Measurements from ENCODE around the gene ADAD2. TPM values are rescaled to one million over a fixed set of nuclear protein-coding genes. Genes with fewer than 3 reads are reported as not detected.

Gene ADAD2
- total and polyA plus RNA-seq, 12 donors = 0.36 to 5.9 (median 0.85) TPM; not detected in 4

GRCh38 chr16:84245956-84246678 lies 55.2 kb downstream of the ADAD2 start:
- WGBS, 2 donors = 83 to 84% methylated on average over 10 of the region's 10 CpGs
- no peaks in the 10 kb centered on the region for H3K36me3 ChIP-seq
- no peaks in the 10 kb centered on the region for H3K9me3 ChIP-seq
- ATAC-seq = no peak
- no peak for DNase-seq
- no peak overlapping the region for H3K27ac ChIP-seq
- peaks cover 0 to 27% (median 20%) of the 10 kb centered on the region in 7 donors for H3K27me3 ChIP-seq
- intact Hi-C loops (cut with DNase I) = no loop called here
- no peaks in the 10 kb centered on the region for H3K4me1 ChIP-seq
- TF ChIP-seq, protein P1, sequence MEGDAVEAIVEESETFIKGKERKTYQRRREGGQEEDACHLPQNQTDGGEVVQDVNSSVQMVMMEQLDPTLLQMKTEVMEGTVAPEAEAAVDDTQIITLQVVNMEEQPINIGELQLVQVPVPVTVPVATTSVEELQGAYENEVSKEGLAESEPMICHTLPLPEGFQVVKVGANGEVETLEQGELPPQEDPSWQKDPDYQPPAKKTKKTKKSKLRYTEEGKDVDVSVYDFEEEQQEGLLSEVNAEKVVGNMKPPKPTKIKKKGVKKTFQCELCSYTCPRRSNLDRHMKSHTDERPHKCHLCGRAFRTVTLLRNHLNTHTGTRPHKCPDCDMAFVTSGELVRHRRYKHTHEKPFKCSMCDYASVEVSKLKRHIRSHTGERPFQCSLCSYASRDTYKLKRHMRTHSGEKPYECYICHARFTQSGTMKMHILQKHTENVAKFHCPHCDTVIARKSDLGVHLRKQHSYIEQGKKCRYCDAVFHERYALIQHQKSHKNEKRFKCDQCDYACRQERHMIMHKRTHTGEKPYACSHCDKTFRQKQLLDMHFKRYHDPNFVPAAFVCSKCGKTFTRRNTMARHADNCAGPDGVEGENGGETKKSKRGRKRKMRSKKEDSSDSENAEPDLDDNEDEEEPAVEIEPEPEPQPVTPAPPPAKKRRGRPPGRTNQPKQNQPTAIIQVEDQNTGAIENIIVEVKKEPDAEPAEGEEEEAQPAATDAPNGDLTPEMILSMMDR (IDR thresholded peaks at IDR 0.05) = no peak
- H3K4me3 ChIP-seq = no peak overlapping the region

- H3K4me1 ChIP-seq = no peaks in the 10 kb centered on the region
- H3K36me3 ChIP-seq = no peaks in the 10 kb centered on the region
- H3K27me3 ChIP-seq = peaks cover 0 to 22% (median 15%) of the 10 kb centered on the region in 7 donors
- H3K4me3 ChIP-seq = no peak overlapping the region
- no peak overlapping the region for H3K27ac ChIP-seq
- TF ChIP-seq, protein P1 (IDR thresholded peaks at IDR 0.05) = no peak
- H3K9me3 ChIP-seq = no peaks in the 10 kb centered on the region
- intact Hi-C loops (cut with DNase I) = no loop called here
- WGBS, 2 donors = 79 to 80% methylated on average over 5 of the region's 5 CpGs
- DNase-seq (no peak), ATAC-seq (no peak)
Observed at GRCh38 chr16:84246679-84247077, 55.7 kb downstream of the ADAD2 start.

Other genes with a start within 250 kb of the ADAD2 start
- 10 to 100 TPM in 1 of 10 donors, 1 to 10 TPM in 9; 3.2 to 14.5 (median 5.3) TPM for gene OSGIN1, start 237.9 kb upstream of the ADAD2 start, total RNA-seq
- gene OSGIN1, start 237.9 kb upstream of the ADAD2 start, polyA plus RNA-seq = 10 to 100 TPM in 1 of 2 donors, 1 to 10 TPM in 1; 5.6 to 10.5 TPM
- 1 to 10 TPM in 4 of 10 donors, under 1 TPM in 6; 0.32 to 1.1 (median 0.90) TPM for gene NECAB2, start 222.9 kb upstream of the ADAD2 start, total RNA-seq
- gene NECAB2, start 222.9 kb upstream of the ADAD2 start, polyA plus RNA-seq = 1 to 10 TPM; 1.9 to 3.2 TPM
- gene SLC38A8, start 148.4 kb upstream of the ADAD2 start, total RNA-seq = 1 to 10 TPM in 2 of 10 donors, under 1 TPM in 1, not detected in 7; 0.45 to 5.1 (median 1.2) TPM
- 10 to 100 TPM in 1 of 2 donors, not detected in 1; 30.8 TPM for gene SLC38A8, start 148.4 kb upstream of the ADAD2 start, polyA plus RNA-seq
- 100 to 1,000 TPM in 1 of 10 donors, 10 to 100 TPM in 9; 55.9 to 122 (median 73.5) TPM for gene MBTPS1, start 74.2 kb upstream of the ADAD2 start, total RNA-seq
- 10 to 100 TPM; 41.4 to 45.1 TPM for gene MBTPS1, start 74.2 kb upstream of the ADAD2 start, polyA plus RNA-seq
- gene HSDL1, start 46.0 kb upstream of the ADAD2 start, total RNA-seq = 10 to 100 TPM; 19.4 to 38.5 (median 25.3) TPM
- 10 to 100 TPM in 1 of 2 donors, 1 to 10 TPM in 1; 9.9 to 13.7 TPM for gene HSDL1, start 46.0 kb upstream of the ADAD2 start, polyA plus RNA-seq
- gene DNAAF1, start 45.8 kb upstream of the ADAD2 start, total RNA-seq = under 1 TPM in 3 of 10 donors, not detected in 7; 0.23 to 0.54 (median 0.28) TPM
- gene DNAAF1, start 45.8 kb upstream of the ADAD2 start, polyA plus RNA-seq = 1 to 10 TPM in 1 of 2 donors, under 1 TPM in 1; 0.33 to 2.6 TPM
- 10 to 100 TPM; 14.2 to 34.0 (median 20.9) TPM for gene TAF1C, start 4.1 kb upstream of the ADAD2 start, total RNA-seq
- gene TAF1C, start 4.1 kb upstream of the ADAD2 start, polyA plus RNA-seq = 10 to 100 TPM; 24.7 to 76.7 TPM
- not detected for gene KCNG4, start 48.9 kb downstream of the ADAD2 start, total RNA-seq
- not detected for gene KCNG4, start 48.9 kb downstream of the ADAD2 start, polyA plus RNA-seq
- 1 to 10 TPM in 5 of 10 donors, under 1 TPM in 5; 0.55 to 2.1 (median 0.98) TPM for gene WFDC1, start 103.7 kb downstream of the ADAD2 start, total RNA-seq
- 1 to 10 TPM; 2.6 to 5.7 TPM for gene WFDC1, start 103.7 kb downstream of the ADAD2 start, polyA plus RNA-seq
- gene ATP2C2, start 177.4 kb downstream of the ADAD2 start, total RNA-seq = not detected
- gene ATP2C2, start 177.4 kb downstream of the ADAD2 start, polyA plus RNA-seq = under 1 TPM in 1 of 2 donors, not detected in 1; 0.01 TPM

All from heart right ventricle (tissue), 16 donors.